ENCODE measurements around the gene TUNAR.

Gene TUNAR

GRCh38 chr14:95863295-95863694 lies 13.3 kb upstream of the TUNAR start:
- TF ChIP-seq CTCF (IDR thresholded peaks at IDR 0.05; ENCODE audit: extremely low read depth, insufficient read depth, missing control alignments): no peak
- in situ Hi-C loops (cut with MboI; ENCODE audit: low pct_unique_long_range_greater_than_20kb, low sequenced_read_pairs, unreplicated experiment): no loop called here
- no peak for DNase-seq (ENCODE audit: low spot score)

GRCh38 chr14:95869776-95870175 lies 6.9 kb upstream of the TUNAR start:
- in situ Hi-C loops (cut with MboI; ENCODE audit: low pct_unique_long_range_greater_than_20kb, low sequenced_read_pairs, unreplicated experiment): no loop called here

GRCh38 chr14:95870772-95871171 lies 5.9 kb upstream of the TUNAR start:
- in situ Hi-C loops (cut with MboI; ENCODE audit: low pct_unique_long_range_greater_than_20kb, low sequenced_read_pairs, unreplicated experiment): no loop called here
- DNase-seq (ENCODE audit: low spot score): no peak
- TF ChIP-seq CTCF (IDR thresholded peaks at IDR 0.05; ENCODE audit: extremely low read depth, insufficient read depth, missing control alignments): no peak

More at GRCh38 chr14:95869776-95870175, 6.9 kb upstream of the TUNAR start:
- no peak for TF ChIP-seq CTCF (IDR thresholded peaks at IDR 0.05; ENCODE audit: extremely low read depth, insufficient read depth, missing control alignments)
- no peak for DNase-seq (ENCODE audit: low spot score)

GRCh38 chr14:95871531-95871930 lies 5.1 kb upstream of the TUNAR start:
- no peak for TF ChIP-seq CTCF (IDR thresholded peaks at IDR 0.05; ENCODE audit: extremely low read depth, insufficient read depth, missing control alignments)
- in situ Hi-C loops (cut with MboI; ENCODE audit: low pct_unique_long_range_greater_than_20kb, low sequenced_read_pairs, unreplicated experiment): no loop called here
- DNase-seq (ENCODE audit: low spot score): no peak

GRCh38 chr14:95872777-95873176 lies 3.9 kb upstream of the TUNAR start:
- no peak for TF ChIP-seq CTCF (IDR thresholded peaks at IDR 0.05; ENCODE audit: extremely low read depth, insufficient read depth, missing control alignments)
- in situ Hi-C loops (cut with MboI; ENCODE audit: low pct_unique_long_range_greater_than_20kb, low sequenced_read_pairs, unreplicated experiment): no loop called here
- no peak for DNase-seq (ENCODE audit: low spot score)

GRCh38 chr14:95875831-95876760 lies 536 bp upstream of the TUNAR start:
- in situ Hi-C loops (cut with MboI; ENCODE audit: low pct_unique_long_range_greater_than_20kb, low sequenced_read_pairs, unreplicated experiment): no loop called here
- peak; percentile 52 for DNase-seq (ENCODE audit: low spot score)
- TF ChIP-seq CTCF (IDR thresholded peaks at IDR 0.05; ENCODE audit: extremely low read depth, insufficient read depth, missing control alignments): no peak

Data from GM13977 (cell line).